ENCODE measurements around the gene SUN2.

The SUN2 gene

GRCh38 chr22:38761202-38762162 lies 5.7 kb upstream of the SUN2 start:
- no peaks in the 10 kb centered on the region for H3K27me3 ChIP-seq
- no peak overlapping the region for H3K4me3 ChIP-seq (ENCODE audit: low read depth in 1 of 2, low read length in 1 of 2)
- no peaks in the 10 kb centered on the region for H3K9me3 ChIP-seq
- TF ChIP-seq CTCF (IDR thresholded peaks at IDR 0.05): no peak
- no peaks in the 10 kb centered on the region for H3K36me3 ChIP-seq
- peaks cover 18% of the 10 kb centered on the region in 2 experiments for H3K4me1 ChIP-seq (ENCODE audit: control insufficient read depth in 1 of 2, insufficient read depth in 1 of 2, low read depth in 1 of 2, low read length in 1 of 2)
- no peak overlapping the region for H3K27ac ChIP-seq

- H3K36me3 ChIP-seq: no peaks in the 10 kb centered on the region
- peaks cover 22 to 23% of the 10 kb centered on the region in 2 experiments for H3K4me1 ChIP-seq (ENCODE audit: control insufficient read depth in 1 of 2, insufficient read depth in 1 of 2, low read depth in 1 of 2, low read length in 1 of 2)
- no peak overlapping the region for H3K4me3 ChIP-seq (ENCODE audit: low read depth in 1 of 2, low read length in 1 of 2)
- no peaks in the 10 kb centered on the region for H3K9me3 ChIP-seq
- TF ChIP-seq CTCF (IDR thresholded peaks at IDR 0.05): no peak
- H3K27ac ChIP-seq: no peak overlapping the region
- no peaks in the 10 kb centered on the region for H3K27me3 ChIP-seq
Observed at GRCh38 chr22:38760477-38761201, 4.8 kb upstream of the SUN2 start.

- no peak for TF ChIP-seq CTCF (IDR thresholded peaks at IDR 0.05)
- Histone ChIP-seq H3K36me3 (no peaks in the 10 kb centered on the region), H3K4me1 (ENCODE audit: control insufficient read depth in 1 of 2, insufficient read depth in 1 of 2, low read depth in 1 of 2, low read length in 1 of 2) (peaks cover 29 to 30% of the 10 kb centered on the region in 2 experiments), H3K9me3 (no peaks in the 10 kb centered on the region), H3K27ac (no peak overlapping the region), H3K4me3 (ENCODE audit: low read depth in 1 of 2, low read length in 1 of 2) (no peak overlapping the region), H3K27me3 (no peaks in the 10 kb centered on the region)
Observed at GRCh38 chr22:38759005-38759404, 3.2 kb upstream of the SUN2 start.

GRCh38 chr22:38758276-38758945 lies 2.6 kb upstream of the SUN2 start:
- no peak overlapping the region for H3K4me3 ChIP-seq (ENCODE audit: low read depth in 1 of 2, low read length in 1 of 2)
- H3K9me3 ChIP-seq: no peaks in the 10 kb centered on the region
- peak overlapping the region; percentile 99 for H3K27ac ChIP-seq
- H3K27me3 ChIP-seq: no peaks in the 10 kb centered on the region
- no peaks in the 10 kb centered on the region for H3K36me3 ChIP-seq
- H3K4me1 ChIP-seq (ENCODE audit: control insufficient read depth in 1 of 2, insufficient read depth in 1 of 2, low read depth in 1 of 2, low read length in 1 of 2): peaks cover 35 to 36% of the 10 kb centered on the region in 2 experiments
- no peak for TF ChIP-seq CTCF (IDR thresholded peaks at IDR 0.05)

- H3K4me1 ChIP-seq (ENCODE audit: control insufficient read depth in 1 of 2, insufficient read depth in 1 of 2, low read depth in 1 of 2, low read length in 1 of 2): peaks cover 45 to 46% of the 10 kb centered on the region in 2 experiments
- peak overlapping the region in 1 of 2 experiments; percentile 84 for H3K4me3 ChIP-seq (ENCODE audit: low read depth in 1 of 2, low read length in 1 of 2)
- no peak for TF ChIP-seq CTCF (IDR thresholded peaks at IDR 0.05)
- no peaks in the 10 kb centered on the region for H3K27me3 ChIP-seq
- peak overlapping the region; percentile 99 for H3K27ac ChIP-seq
- H3K36me3 ChIP-seq: peaks cover 3% of the 10 kb centered on the region
- H3K9me3 ChIP-seq: no peaks in the 10 kb centered on the region
Observed at GRCh38 chr22:38757464-38757757, 1.6 kb upstream of the SUN2 start.
